Right atrium auricular region (tissue), 2 donors: ENCODE data around the gene TEF. TPM values are rescaled to one million over a fixed set of nuclear protein-coding genes. Genes with fewer than 3 reads are reported as not detected.

Experiments
- DNase-seq: peaks from one replicate; pipeline ENCODE4 v3.0.0-alpha.2; 2019; ENCODE audit warnings: low spot score
- H3K27ac ChIP-seq, 2 donors: fragments of 200-600 bp; sonication (generic); 1 replicate in 1 of 2; 2 replicates in 1 of 2; pipeline ENCODE4 v1.5.1; 2016 to 2019
- H3K27me3 ChIP-seq, 2 donors: fragments of 200-600 bp; sonication (generic); one replicate each; pipeline versions ENCODE4 v1.5.1 to v1.6.0; 2017 to 2019
- H3K36me3 ChIP-seq: fragments of 200-600 bp; sonication (generic); one replicate; pipeline ENCODE4 v1.5.1; 2016
- H3K4me1 ChIP-seq, 2 donors: fragments of 200-600 bp; sonication (generic); one replicate each; pipeline versions ENCODE4 v1.5.1 to v1.6.0; 2017 to 2019
- H3K4me3 ChIP-seq, 2 donors: fragments of 200-600 bp; sonication (generic); 1 replicate in 1 of 2; 2 replicates in 1 of 2; pipeline ENCODE4 v1.5.1; 2017 to 2019; ENCODE audit warnings: mild to moderate bottlenecking in 1 of 2, moderate library complexity in 1 of 2
- H3K9me3 ChIP-seq, 2 donors: fragments of 200-600 bp; sonication (generic); one replicate each; pipeline ENCODE4 v1.5.1; 2019
- total RNA-seq, 2 donors: library from RNA; depleted of rRNA; stranded (reverse); fragments of >200 nt; gene quantifications; one replicate each; pipeline ENCODE4 v1.1.0, GENCODE V29; 2016
- TF ChIP-seq, protein P1 (sequence below), 2 donors: fragments of 200-600 bp; sonication (generic); IDR thresholded peaks; one replicate each; pipeline ENCODE4 v1.5.1; 2019; ENCODE audit warnings: antibody characterized with exemption in 2 of 2

The TEF gene, protein sequence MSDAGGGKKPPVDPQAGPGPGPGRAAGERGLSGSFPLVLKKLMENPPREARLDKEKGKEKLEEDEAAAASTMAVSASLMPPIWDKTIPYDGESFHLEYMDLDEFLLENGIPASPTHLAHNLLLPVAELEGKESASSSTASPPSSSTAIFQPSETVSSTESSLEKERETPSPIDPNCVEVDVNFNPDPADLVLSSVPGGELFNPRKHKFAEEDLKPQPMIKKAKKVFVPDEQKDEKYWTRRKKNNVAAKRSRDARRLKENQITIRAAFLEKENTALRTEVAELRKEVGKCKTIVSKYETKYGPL
- 10 to 100 TPM; 12.7 to 14.2 TPM for total RNA-seq

DNA sequence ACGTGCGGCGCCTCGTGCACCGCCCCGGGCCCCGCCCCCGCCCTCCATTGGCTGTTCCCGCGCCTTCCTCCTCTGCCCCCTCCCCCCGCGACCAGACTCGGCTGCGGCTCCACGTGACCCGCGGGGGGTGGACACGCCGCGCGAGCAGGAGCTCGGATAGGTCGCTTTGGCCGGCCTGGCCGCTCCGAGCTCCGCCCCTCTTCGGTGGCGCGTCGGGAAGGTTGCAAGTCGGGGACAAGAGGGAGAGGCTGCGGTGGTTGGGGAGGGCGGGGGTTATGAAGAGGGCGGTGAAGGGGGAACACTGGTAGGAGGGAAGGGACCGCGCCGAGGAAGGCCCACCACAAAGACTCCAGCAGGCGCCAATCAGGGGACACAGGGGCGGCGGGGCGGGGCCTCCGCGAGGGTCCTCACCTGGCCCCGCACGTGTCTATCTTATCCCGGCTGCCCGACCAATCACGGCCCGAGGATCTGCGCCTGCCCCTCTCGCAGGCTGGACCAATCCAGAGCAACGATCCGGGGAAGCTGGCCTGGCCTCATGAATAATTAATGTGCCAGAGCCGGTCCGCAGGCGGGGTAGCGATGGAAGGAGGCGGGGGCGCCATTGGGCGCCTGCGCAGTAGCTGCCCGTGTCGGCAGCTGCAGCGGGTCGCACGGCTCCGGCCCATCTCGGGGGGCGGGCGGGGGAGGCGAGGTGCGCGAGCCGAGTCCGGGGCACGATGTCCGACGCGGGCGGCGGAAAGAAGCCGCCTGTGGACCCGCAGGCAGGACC lies at the start of gene TEF:
Gene TEF, plus strand, starts transcription at position 614 of the 769 bp plus-strand sequence. Its CDS starts 103 bp downstream, at position 717.
- H3K36me3 ChIP-seq = no peaks in the 10 kb centered on the region
- H3K27ac ChIP-seq = peak within 1 kb of the TSS; percentile 99
- DNase-seq = peak; percentile 100
- peak within 1 kb of the TSS; percentile 90 to 92 for H3K4me3 ChIP-seq
- H3K4me1 ChIP-seq = peaks cover 0 to 38% of the 10 kb centered on the region in 2 donors
- H3K27me3 ChIP-seq = no peaks in the 10 kb centered on the region
- H3K9me3 ChIP-seq = no peaks in the 10 kb centered on the region
- TF ChIP-seq, protein P1, sequence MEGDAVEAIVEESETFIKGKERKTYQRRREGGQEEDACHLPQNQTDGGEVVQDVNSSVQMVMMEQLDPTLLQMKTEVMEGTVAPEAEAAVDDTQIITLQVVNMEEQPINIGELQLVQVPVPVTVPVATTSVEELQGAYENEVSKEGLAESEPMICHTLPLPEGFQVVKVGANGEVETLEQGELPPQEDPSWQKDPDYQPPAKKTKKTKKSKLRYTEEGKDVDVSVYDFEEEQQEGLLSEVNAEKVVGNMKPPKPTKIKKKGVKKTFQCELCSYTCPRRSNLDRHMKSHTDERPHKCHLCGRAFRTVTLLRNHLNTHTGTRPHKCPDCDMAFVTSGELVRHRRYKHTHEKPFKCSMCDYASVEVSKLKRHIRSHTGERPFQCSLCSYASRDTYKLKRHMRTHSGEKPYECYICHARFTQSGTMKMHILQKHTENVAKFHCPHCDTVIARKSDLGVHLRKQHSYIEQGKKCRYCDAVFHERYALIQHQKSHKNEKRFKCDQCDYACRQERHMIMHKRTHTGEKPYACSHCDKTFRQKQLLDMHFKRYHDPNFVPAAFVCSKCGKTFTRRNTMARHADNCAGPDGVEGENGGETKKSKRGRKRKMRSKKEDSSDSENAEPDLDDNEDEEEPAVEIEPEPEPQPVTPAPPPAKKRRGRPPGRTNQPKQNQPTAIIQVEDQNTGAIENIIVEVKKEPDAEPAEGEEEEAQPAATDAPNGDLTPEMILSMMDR (IDR thresholded peaks at IDR 0.05) = no peak

DNA sequence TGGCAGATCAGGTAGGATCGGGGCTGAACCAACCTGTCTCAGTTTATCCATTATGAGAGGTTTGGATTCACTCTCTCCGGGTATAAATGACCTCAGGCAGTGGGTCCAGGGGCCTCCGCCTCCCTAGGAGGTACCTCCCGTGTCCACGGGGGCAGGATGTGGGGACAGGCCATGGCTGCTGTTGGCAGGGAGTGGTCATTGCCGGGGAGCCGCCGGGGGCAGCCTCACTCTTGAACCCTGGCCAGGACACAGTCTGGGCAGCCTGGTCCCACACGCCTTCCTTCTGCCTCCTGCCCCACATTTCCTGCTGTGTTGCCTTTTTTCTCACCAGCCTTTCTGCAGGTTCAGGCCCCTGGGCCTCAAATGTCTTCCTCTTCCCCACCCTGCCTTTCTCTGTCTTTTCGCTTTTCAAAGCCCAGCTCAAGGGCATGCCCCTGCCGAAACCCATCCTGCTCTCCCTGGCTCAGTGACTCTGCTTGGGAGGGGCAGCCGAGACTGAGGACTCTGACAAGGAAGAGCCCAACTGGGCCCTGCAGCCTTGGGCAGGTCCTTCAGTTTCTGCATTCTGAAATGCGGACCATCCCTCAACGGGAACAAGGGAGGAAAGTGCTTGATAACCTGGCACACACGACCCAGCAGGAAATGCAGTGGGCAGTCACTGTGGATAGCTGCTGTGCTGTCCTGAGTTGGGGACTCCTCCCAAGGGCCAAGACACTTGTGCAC lies 49.4 kb upstream of the TEF start:
- TF ChIP-seq, protein P1 (IDR thresholded peaks at IDR 0.05) = no peak
- Histone ChIP-seq H3K36me3 (peaks cover 51% of the 10 kb centered on the region), H3K27ac (no peak overlapping the region), H3K9me3 (no peaks in the 10 kb centered on the region), H3K27me3 (no peaks in the 10 kb centered on the region), H3K4me1 (peaks cover 0 to 18% of the 10 kb centered on the region in 2 donors), H3K4me3 (no peak overlapping the region)
- no peak for DNase-seq

DNA sequence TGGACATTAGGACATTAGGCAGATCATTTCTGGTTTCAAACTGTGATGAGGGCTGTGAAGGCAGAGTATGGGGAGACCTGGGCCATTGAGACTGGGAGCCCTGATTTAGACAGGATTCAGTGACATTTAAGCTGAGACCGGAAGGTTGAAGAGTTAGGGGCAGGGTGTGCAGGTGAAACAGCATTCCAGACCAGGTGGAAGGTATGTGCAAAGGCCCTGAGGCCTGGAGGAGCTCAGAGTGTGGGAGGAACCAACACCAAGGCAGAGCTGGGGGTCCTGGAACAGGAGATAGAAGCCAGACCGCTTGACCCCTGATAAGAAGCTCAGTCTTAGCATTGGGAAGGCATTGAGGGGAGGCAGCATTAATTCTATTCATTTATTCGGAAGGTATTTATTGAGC lies 47.9 kb upstream of the TEF start:
- DNase-seq = no peak
- Histone ChIP-seq H3K4me3 (no peak overlapping the region), H3K4me1 (peaks cover 0 to 18% of the 10 kb centered on the region in 2 donors), H3K9me3 (no peaks in the 10 kb centered on the region), H3K27me3 (no peaks in the 10 kb centered on the region), H3K36me3 (peaks cover 40% of the 10 kb centered on the region), H3K27ac (peak overlapping the region in 1 of 2 donors; percentile 44)
- TF ChIP-seq, protein P1 (IDR thresholded peaks at IDR 0.05) = no peak

DNA sequence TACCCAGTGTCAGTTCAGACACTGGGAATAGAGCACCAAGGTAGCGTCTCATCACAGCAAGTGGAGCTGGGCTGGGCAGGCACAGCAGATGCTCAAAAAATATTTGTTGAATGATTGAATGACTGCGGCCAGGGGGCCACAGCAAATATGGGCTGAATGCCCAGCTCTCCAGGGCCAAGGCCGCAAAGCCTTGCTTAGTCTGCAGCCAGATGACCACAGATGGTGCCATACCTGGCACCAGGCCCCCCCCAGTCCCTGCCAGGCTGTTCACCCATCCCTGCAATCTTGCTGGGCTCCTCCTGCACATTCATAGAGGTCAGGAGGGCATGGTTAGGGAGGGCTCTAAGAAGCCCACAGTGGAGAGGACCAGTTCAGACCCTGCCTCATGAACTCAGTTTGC lies 47.5 kb upstream of the TEF start:
- no peaks in the 10 kb centered on the region for H3K27me3 ChIP-seq
- TF ChIP-seq, protein P1 (IDR thresholded peaks at IDR 0.05) = no peak
- no peak for DNase-seq
- peak overlapping the region in 1 of 2 donors; percentile 44 for H3K27ac ChIP-seq
- no peak overlapping the region for H3K4me3 ChIP-seq
- H3K36me3 ChIP-seq = peaks cover 44% of the 10 kb centered on the region
- H3K9me3 ChIP-seq = no peaks in the 10 kb centered on the region
- H3K4me1 ChIP-seq = peaks cover 0 to 18% of the 10 kb centered on the region in 2 donors

DNA sequence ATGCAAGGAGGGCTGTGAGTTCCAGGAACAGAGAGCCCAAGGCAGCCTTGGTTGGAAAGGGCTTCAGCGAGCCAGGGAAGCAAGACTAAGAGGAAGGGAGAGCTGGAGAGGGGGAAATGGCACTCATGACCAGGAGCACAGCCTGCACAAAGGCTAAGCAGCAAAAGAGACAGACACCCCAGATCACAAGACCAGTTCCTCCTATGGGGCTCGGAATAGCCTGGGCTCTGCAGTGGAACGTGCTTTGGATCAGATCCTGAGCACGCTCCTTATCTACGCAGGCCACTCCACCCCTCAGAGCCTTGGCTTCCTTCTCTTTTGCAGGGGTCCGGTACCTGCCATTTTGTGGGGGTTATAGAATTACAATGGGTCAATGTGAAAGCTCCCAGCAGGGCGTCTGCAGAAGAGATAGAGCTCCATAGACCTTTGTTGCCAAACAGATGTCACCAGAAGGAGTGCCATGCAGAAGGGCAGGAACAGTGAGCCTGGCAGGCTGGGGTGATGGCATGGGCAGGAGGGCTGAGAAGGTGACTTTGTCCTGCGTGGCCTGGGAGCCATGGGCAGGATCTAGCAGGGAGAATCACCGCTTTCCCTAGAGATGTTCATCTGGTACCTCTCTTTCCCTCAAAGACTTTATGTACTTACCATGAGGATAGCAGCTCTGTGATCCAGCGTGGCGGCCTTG lies 46.6 kb upstream of the TEF start:
- no peaks in the 10 kb centered on the region for H3K9me3 ChIP-seq
- DNase-seq = no peak
- no peak overlapping the region for H3K4me3 ChIP-seq
- H3K27me3 ChIP-seq = no peaks in the 10 kb centered on the region
- TF ChIP-seq, protein P1 (IDR thresholded peaks at IDR 0.05) = no peak
- H3K27ac ChIP-seq = peak overlapping the region in 1 of 2 donors; percentile 44
- H3K36me3 ChIP-seq = peaks cover 44% of the 10 kb centered on the region
- peaks cover 0 to 18% of the 10 kb centered on the region in 2 donors for H3K4me1 ChIP-seq
